GM18873 (cell line): ENCODE data around the gene PKP2.
"Not testable (repeated sequence)": the region's sequence is repeated elsewhere in the genome, so short reads cannot be mapped to it uniquely, and the experiment has no call there.

Experiments
- ATAC-seq: cut with Tn5 transposase; IDR thresholded peaks from one replicate; pipeline ENCODE4 v1.9.1; 2021; ENCODE audit warnings: mild to moderate bottlenecking, moderate library complexity, moderate number of reproducible peaks; ENCODE audit not compliant: unreplicated experiment, low FRiP score

PKP2 gene

GRCh38 chr12:32872416-32872815 lies 24.2 kb downstream of the PKP2 start:
- ATAC-seq = not testable (repeated sequence)

GRCh38 chr12:32870716-32871115 lies 25.9 kb downstream of the PKP2 start:
- ATAC-seq = no peak

- no peak for ATAC-seq
Measured at GRCh38 chr12:32868885-32869284, 27.7 kb downstream of the PKP2 start.

DNA sequence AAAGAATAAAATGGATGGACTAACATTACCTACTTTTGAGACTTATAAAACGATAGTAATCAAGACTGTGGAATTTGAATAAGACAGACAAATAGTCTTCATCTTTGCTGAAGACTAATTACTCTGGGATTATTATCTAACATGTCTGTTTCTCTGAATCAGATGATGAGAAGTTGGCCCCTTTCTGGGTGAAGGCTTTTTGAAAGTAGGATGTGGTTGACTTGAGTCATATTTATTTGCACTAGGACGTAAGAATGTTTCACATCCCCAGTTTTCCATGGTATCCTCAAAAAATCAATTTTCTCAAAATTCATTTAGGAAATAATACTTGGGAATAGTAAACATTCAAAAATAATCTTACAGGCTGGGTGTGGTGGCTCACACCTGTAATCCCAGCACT lies 31.8 kb downstream of the PKP2 start:
- ATAC-seq = no peak

DNA sequence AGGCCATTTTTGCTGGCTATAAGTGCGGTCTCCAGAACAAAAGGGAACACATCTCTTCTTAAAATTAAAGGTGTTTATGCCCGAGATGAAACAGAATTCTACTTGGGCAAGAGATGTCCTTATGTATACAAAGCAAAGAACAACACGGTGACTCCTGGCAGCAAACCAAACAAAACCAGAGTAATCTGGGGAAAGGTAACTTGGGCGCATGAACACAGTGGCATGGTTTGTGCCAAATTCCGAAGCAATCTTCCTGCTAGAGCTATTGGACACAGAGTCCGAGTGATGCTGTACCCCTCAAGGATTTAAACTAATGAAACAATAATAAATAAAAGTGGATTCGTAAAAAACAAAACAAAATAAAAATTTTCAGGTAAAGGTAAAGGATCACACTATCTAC lies 33.4 kb downstream of the PKP2 start:
- no peak for ATAC-seq

- ATAC-seq = not testable (repeated sequence)
Measured at GRCh38 chr12:32861658-32862057, 34.9 kb downstream of the PKP2 start.

- no peak for ATAC-seq
Measured at GRCh38 chr12:32860192-32860591, 36.4 kb downstream of the PKP2 start.

GRCh38 chr12:32859389-32859788 lies 37.2 kb downstream of the PKP2 start:
- ATAC-seq = no peak

DNA sequence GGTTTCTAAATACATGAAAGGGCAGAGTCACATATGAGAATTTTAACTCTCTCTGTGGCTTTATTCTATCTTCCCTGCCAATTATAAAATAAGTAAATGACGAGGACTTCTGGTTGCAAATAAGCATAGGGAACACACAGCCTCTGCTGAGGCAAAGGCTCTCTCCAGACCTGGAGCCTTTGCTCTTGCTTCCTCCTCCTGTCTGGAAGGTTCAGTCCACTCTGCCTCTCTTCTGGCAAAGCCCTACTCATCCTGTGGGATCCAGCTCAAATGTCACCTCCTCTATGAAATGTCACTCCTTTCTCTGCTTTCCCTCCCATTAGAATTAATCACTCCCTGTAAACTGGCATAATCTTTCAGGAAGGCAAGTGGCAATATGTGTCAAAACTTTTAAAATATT lies 41.9 kb downstream of the PKP2 start:
- ATAC-seq = no peak

- no peak for ATAC-seq
Measured at GRCh38 chr12:32854097-32854496, 42.5 kb downstream of the PKP2 start.

DNA sequence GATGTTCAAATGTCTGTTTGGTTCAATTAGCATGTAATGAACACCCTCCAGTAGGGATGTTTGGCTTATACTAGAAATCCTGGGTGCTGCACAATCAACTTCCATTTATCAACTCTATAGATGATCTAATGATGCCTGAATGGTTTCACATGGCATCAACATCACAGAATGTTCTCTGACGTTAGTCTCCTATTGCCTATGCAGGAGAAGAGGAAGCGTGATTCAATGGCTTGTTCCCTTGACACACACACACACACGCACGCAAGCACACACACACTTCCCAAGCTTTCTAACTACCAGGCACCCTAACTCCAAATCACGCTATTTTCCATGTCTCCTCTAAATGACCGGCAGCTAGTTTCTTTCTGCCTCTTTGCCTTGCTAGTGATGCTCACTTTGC lies 49.3 kb downstream of the PKP2 start:
- ATAC-seq = no peak

DNA sequence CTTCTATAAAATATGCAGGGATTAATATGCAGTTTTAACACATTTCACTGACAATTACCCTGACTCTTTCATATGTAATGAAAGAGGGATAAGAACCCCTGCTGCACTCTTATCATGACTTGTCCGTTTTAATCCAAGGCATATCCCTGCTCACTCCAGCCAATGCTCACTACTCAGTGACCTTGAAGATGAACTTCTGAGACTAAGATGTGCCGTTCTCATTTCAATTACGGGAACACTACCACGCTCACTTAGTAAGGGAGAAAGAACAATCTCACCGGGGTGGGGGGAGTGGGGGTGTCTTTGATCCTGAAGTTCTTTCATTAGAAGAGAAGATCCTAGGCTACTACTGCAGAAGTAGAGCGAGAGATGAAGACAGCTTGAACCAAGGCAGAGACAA lies 50.5 kb downstream of the PKP2 start:
- ATAC-seq = no peak

DNA sequence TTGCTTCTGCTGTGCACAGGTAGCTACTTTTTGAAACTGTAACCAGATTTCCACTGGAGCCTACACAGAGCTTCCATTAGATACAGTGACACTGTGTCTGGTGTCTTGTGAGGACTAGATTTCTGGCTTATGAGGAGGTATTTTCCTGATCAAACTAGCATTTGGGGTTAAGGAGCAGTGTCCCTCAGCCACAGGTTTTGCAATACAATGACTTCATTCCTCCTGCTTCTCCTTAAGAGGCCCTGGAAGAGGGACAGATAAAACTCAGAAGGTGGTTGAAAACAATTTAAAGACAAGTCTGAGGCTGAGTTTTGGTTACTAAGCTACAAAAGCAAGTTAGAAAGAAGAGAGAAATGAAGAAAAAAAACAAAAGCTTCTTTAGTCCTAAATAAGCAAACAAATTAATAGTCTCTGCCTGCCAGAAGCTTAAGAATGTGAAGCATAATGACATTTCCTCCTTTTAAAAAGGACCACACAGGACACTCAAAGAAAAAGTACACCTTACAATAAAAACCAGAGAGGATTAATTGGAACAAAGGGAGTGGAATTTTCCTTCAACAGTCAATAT lies 53.0 kb downstream of the PKP2 start:
- ATAC-seq = no peak

DNA sequence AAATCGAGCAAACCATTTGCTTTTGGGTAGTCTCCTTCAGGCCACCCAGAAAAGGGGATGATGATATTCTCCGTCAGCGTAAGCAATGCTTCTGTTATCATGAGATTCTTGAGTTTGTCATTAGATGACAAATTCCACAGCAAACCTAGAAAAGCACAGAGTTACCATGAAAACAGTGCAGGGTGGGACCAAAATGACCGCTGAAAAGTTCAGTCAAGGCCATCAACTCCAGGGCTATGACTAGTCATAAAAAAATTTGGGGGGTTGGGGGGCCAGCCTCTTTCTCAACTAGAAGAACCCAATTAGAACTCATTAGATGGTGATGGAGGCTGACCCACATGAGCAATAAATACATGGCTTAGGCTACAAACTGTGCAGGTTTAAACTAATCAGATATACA lies 55.5 kb downstream of the PKP2 start:
- ATAC-seq = no peak

GRCh38 chr12:32839828-32840227 lies 56.7 kb downstream of the PKP2 start:
- no peak for ATAC-seq

- no peak for ATAC-seq
Measured at GRCh38 chr12:32837974-32838373, 58.6 kb downstream of the PKP2 start.

DNA sequence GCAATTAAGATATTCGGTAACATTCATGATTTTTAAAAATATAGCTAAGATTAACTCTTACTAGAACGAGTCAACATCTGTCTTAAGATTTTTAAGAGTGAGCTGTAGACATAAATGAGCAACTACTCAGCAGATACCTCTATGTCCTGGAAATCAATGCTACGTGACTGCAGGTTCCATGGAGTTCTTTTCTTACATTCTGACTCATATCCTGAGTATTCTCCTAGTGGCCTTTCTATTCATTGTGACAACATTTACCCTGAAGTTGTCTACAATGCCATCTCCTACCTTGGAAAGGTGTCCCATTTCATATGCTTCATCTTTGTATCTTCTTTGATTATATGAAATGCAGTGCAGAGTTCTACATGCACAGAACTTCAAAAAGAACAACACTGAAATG lies 59.9 kb downstream of the PKP2 start:
- no peak for ATAC-seq

DNA sequence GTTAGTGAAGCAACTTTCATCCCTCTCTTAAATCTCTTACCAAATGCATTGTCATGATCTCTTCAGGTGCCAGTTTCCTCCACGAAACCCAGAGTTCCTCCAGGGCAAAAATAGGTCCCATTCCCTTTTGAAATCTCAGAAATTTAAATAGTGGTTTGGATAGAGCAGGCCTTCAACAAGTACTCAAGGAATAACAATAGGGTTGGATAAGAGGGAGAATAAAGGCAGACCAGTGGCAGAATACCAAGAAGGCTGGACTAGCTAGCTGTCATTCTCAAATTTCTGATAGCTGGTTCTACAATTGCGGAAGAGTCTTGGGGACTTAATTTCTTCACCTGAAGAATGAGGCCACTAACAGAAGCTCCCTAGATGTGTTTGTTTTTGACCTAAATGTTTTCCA lies 62.5 kb downstream of the PKP2 start:
- no peak for ATAC-seq

DNA sequence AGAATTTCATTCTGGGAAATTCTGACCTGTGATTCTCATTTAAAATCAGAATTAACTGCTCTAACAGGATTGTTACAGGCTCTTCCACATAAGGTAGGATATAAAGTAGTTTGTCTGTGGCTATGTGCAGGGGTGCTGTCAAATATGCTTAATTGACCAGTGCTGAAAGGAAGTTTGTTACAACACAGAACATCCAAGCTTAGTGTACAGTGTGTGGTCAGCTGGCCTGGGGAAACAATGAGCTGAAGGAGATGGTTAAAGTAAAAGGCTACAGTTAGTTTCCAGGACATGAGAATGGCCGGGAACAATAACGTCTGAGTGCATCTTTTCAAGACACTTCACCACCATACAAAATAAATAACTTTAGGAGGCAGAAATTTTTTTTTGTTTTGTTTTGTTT lies 68.0 kb downstream of the PKP2 start:
- no peak for ATAC-seq

GRCh38 chr12:32828120-32828519 lies 68.5 kb downstream of the PKP2 start:
- ATAC-seq = no peak

DNA sequence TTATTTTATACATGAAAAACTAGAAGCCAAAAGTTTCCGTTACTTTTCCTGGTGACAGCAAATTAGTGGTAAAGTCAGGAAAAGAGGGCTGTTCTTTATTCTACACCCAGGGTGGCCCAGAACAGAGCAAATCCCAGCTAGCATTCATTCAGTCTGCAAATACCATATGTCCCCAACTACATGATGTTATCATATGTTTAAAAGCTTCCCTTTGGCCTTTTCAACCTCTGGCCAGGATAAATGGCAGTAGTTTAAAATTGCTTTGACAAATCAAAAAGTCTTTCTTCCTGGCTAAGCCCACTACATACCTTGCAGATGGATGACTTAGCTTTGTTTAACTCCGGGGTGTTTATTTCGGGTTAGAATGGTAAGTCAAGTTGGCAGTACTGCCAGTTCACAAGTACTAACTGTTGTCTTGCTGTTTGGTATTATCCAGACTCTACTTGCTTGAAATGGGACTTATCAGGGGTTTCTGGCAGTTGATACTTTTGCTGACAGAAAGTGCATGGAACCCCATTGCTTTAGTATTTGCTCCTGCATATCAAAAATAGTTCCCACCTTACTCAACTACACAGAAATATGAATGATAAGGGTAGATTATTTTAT lies 69.7 kb downstream of the PKP2 start:
- no peak for ATAC-seq

GRCh38 chr12:32824596-32824995 lies 72.0 kb downstream of the PKP2 start:
- no peak for ATAC-seq

GRCh38 chr12:32822344-32822743 lies 74.2 kb downstream of the PKP2 start:
- no peak for ATAC-seq
